GM18861 (cell line): ENCODE results near the gene TRIO.

ENCODE experiments used
- ATAC-seq: cut with Tn5 transposase; IDR thresholded peaks from one replicate; pipeline ENCODE4 v1.9.1; 2021; ENCODE audit not compliant: unreplicated experiment

Gene TRIO

GRCh38 chr5:14492331-14492964, 349.3 kb downstream of the TRIO start:
- ATAC-seq = no peak

- no peak for ATAC-seq
Observed at GRCh38 chr5:14495301-14495700, 352.2 kb downstream of the TRIO start.

- ATAC-seq = no peak
Observed at GRCh38 chr5:14497311-14497710, 354.2 kb downstream of the TRIO start.

DNA sequence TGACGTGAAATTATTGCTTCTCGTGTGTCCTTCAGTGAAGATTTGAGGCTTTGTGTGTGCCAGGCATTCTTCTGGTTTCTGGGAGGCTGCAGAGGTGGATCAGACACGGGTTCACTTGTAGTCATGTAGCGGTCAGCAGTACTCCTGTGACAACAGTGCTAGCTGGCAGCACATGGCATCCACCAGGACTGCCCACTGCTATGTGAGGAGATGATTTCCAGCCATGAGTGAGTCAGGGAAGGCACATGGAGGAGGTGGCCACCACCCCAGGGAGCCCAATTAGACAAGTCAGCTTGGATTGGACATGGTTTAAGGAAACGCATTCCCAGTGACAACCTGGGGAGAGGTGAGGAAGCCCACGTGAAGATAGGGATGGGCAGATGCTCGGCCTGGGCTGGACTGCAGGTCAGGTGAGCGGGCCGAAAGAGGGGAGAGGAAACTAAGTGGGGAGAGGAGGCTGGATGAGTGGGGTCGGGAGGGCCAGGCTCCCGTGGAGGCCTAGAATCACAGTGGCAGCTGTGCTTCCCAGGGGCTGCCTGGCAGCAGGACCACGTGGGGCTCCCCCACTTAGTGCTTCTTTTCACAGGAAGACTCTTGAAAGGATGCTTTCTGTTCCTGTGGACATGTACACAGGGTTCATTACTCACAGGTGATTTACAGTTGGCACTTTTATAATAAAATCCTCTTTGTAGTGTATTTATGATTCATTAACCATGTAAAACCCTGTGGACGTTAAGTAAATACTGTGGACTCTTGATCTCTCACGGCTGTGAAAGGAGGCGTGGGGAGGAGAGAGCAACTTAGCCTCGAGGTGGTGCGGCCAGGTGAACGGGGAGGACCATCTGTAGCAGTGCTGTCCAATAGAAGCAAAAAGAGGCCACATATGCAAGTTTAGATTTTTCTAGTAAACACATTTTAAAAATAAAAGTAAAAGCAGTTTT, 358.5 kb downstream of the TRIO start:
- no peak for ATAC-seq

- no peak for ATAC-seq
Observed at GRCh38 chr5:14502294-14502690, 359.1 kb downstream of the TRIO start.

- ATAC-seq = no peak
Observed at GRCh38 chr5:14503017-14503680, 360.0 kb downstream of the TRIO start.

DNA sequence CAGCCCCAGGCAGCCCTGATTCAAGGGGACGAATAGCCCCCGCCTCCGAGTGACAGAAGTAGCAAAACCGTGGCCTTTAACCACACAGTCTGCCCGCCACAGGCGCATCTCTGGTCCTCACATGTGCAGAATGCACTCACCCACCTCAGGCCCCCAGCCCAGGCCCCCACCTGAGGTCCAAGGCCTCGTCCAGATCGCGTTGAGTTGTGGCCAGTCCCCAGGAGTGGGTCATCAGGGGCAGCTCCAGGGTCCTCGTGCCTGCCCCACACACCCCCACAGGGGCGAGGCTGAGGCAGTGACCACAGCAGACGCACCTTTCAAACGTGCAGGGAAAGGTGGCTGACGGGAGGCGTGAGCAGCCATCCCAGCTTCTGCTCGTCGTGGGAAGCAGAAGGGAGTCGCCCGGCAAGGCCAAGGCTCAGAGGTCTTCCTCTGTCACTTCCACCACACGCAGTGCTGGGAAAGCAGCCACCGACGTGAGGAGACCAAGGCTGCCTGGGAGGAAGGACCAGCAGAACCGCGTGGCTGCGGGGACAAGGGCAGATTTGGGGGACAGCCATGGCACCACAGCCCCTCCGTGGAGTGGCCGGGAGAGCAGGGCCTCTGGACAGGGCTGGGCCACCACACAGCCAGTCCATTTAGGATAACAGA, 360.7 kb downstream of the TRIO start:
- no peak for ATAC-seq

DNA sequence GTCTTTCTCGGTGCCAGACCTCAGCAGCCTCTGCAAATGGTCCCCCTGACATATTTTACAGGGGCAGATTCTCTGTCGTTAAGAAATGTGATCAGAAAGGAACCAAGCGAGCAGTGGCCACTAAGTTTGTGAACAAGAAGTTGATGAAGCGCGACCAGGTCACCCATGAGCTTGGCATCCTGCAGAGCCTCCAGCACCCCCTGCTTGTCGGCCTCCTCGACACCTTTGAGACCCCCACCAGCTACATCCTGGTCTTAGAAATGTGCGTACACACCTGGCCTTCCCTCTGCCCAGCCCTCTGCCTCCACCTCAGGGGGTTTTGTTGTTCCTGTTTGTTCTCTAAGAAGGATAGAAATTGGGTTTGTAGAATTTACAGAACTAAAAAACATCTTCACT, 361.2 kb downstream of the TRIO start:
- ATAC-seq = no peak

GRCh38 chr5:14504816-14505215, 361.7 kb downstream of the TRIO start:
- no peak for ATAC-seq

- no peak for ATAC-seq
Observed at GRCh38 chr5:14505310-14506139, 362.4 kb downstream of the TRIO start.

DNA sequence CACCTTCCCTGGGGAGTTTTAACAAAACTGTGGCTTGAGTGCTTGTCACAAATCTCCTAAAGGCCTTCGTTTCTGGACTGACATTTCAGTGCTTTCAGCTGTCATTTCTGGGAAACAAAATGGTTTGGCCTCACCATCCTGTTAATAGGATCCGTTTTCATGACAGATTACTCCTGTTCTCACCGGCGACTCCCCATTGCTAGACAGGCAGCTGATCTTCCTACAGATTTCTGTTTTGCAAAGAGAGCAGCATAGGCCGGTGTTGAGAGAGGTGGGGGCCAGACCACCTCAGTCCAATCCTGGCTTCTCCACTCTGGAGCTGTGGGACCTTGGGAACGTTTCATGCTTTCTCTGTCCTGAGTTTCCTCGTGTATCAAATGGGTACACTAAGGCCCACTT, 363.0 kb downstream of the TRIO start:
- ATAC-seq = no peak

- no peak for ATAC-seq
Observed at GRCh38 chr5:14506661-14507060, 363.5 kb downstream of the TRIO start.

DNA sequence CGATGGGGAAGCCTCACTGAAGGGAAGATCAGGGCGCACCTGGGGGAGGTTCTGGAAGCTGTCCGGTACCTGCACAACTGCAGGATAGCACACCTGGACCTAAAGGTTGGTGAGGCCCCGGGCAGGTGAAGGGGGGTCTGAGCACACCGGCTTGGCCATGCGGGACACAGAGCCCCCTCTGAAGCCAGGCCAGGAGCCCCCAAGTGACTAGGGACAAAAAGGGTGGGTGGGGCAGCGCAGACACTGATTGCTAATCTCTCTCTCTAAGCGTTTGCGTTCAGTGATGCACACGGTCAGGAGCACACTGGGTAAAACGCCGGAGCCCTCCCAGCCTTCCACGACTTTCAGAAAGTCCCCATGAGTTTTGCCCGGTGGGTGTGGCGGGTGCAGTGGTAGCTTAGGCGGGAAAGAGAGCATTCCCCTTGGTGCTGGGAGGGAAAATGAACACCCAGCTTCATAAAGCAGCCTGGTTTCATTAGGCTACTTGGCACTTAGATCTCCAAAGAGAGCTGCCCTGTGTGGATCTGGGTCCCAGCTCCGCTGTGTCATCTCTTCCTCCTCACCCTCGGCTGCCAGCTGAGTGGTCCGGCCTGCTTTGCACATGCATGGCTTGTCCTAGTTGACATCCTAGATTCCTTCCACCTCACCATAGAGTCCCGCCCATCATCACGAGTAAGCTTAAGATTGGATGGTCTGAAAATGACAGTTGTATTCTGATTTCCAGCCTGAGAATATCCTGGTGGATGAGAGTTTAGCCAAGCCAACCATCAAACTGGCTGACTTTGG, 364.2 kb downstream of the TRIO start:
- ATAC-seq = no peak

- ATAC-seq = no peak
Observed at GRCh38 chr5:14508046-14508445, 364.9 kb downstream of the TRIO start.

DNA sequence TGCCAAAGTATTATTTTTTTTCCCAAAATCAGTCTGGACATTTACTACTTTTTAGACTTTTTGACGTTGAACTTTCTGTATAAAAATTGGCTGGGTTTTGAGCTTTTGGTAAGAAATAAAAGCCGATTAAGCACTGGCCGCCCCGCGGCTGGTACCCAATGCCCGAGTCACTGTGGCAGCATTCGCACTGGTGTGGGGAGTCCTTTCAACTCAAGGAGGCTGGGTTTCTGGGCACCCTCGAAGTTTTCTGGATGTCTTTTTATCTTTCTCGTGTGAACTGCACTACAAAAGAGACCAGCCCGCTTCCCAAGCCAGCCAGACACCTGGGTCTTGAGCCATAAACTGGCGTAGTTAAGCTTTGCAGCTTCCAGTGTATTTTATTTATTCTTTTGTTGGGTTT, 366.4 kb downstream of the TRIO start:
- no peak for ATAC-seq

GRCh38 chr5:14510156-14510734, 367.1 kb downstream of the TRIO start:
- ATAC-seq = no peak

DNA sequence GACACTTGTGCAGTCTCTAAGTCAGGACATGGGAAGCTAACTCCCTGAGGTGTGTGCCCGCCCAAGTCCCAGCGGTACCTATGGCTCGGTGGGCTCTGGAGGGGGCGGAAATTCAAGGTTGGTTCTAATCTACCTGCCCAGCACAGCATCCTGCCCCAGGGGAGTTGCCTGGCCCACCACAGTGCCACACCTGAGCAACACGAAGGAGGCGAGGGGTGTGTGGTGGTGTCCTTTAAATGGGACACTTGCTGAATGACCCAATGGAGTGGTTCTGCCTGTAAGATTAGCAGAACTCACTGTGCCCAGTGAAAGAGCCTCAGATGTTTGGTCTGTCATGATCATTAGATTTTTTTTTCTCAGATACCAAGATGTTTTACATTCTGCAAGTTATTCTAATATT, 367.7 kb downstream of the TRIO start:
- ATAC-seq = no peak

- ATAC-seq = no peak
Observed at GRCh38 chr5:14512574-14512973, 369.4 kb downstream of the TRIO start.

DNA sequence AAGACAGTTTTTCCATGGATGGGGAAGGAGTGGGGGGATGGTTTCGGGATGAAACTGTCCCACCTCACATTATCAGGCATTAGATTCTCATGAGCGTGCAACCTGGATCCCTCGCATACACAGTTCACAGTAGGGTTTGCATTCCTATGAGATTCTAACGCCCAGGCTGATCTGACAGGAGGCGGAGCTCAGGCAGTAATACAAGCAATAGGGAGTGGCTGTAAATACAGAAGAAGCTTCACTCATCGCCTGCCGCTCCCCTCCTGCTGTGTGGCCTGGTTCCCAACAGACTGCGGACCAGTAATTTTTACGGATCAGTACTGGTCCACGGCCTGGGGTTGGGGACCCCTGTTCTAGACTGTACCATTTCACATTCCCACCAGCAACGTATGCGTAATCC, 370.1 kb downstream of the TRIO start:
- ATAC-seq = no peak
